K562 (cell line): Measurements from ENCODE around the gene CALHM3.

Experiments
- CTCF ChIP-seq, 3 experiments: IDR thresholded peaks in 2 of 3; conservative IDR thresholded peaks in 1 of 3; 2 replicates each; pipeline ENCODE4 v1.5.1; 2011 to 2012; ENCODE audit warnings: low read length in 3 of 3, mild to moderate bottlenecking in 3 of 3, control low read depth in 2 of 3, improper control_type of control experiment in 1 of 3, inconsistent platforms in 1 of 3, low read depth in 1 of 3, mixed read lengths in 1 of 3, moderate library complexity in 1 of 3; ENCODE audit not compliant: insufficient read depth in 2 of 3
- CUX1 ChIP-seq: fragments of 200-800 bp; sonication (Bioruptor generic); IDR thresholded peaks from 2 replicates; pipeline ENCODE4 v1.6.1; 2016; ENCODE audit warnings: missing genetic modification characterization, missing compliant biosample characterization
- EGR1 ChIP-seq: fragments of 450-650 bp; conservative IDR thresholded peaks from 2 replicates; pipeline ENCODE4 v1.6.1; 2017; ENCODE audit warnings: mild to moderate bottlenecking
- POLR2AphosphoS5 ChIP-seq: IDR thresholded peaks from 2 replicates; pipeline ENCODE4 v1.6.1; 2011; ENCODE audit warnings: mild to moderate bottlenecking, low read depth, low read length, moderate library complexity; ENCODE audit not compliant: control insufficient read depth, insufficient read depth
- RCOR1 ChIP-seq, 2 experiments: IDR thresholded peaks; 2 replicates each; pipeline ENCODE4 v1.6.1; 2012; ENCODE audit warnings: low read depth in 2 of 2, low read length in 2 of 2, borderline replicate concordance in 1 of 2, improper control_type of control experiment in 1 of 2
- SMARCC2 ChIP-seq: fragments of 450-650 bp; IDR thresholded peaks from 2 replicates; pipeline ENCODE4 v1.6.1; 2017; ENCODE audit warnings: antibody characterized with exemption, moderate library complexity, mild to moderate bottlenecking, low read depth
- SREBF2 ChIP-seq: sonication (generic); formaldehyde crosslinking; IDR thresholded peaks from 2 replicates; pipeline ENCODE4 v1.4.0; 2020; ENCODE audit warnings: mild to moderate bottlenecking, missing genetic modification reagents
- TF ChIP-seq, protein P1 (sequence below): sonication (generic); formaldehyde crosslinking; IDR thresholded peaks from 2 replicates; pipeline ENCODE4 v1.8.1; 2022; ENCODE audit warnings: missing genetic modification reagents
- TF ChIP-seq, protein P2 (sequence below): fragments of 450-650 bp; IDR thresholded peaks from 2 replicates; pipeline ENCODE4 v1.6.1; 2016; ENCODE audit warnings: borderline replicate concordance
- TF ChIP-seq, protein P3 (sequence below): sonication (generic); formaldehyde crosslinking; IDR thresholded peaks from 2 replicates; pipeline ENCODE4 v1.8.0; 2022; ENCODE audit warnings: missing genetic modification reagents, mild to moderate bottlenecking, borderline replicate concordance

DNA sequence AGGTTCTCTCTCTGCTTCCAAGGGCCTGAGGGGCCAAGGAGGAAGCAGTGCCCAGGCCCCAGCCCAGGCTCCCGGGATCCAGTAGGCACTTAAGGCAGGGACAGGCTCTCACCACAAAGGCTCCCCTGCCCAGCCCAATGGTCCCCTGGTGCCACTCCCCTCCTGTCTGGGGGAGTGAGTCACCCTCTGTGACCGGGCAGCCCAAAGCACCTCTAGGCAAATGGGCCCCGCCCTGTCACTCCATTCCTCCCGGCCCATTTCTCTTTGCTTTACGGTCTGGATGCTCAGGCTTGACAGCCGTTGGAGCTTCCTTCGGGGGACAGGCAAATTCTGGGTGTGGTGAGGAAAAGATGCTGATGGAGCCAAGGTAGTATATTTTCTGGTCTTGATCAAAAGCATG is at the start of gene CALHM3:
- TF ChIP-seq, protein P1, sequence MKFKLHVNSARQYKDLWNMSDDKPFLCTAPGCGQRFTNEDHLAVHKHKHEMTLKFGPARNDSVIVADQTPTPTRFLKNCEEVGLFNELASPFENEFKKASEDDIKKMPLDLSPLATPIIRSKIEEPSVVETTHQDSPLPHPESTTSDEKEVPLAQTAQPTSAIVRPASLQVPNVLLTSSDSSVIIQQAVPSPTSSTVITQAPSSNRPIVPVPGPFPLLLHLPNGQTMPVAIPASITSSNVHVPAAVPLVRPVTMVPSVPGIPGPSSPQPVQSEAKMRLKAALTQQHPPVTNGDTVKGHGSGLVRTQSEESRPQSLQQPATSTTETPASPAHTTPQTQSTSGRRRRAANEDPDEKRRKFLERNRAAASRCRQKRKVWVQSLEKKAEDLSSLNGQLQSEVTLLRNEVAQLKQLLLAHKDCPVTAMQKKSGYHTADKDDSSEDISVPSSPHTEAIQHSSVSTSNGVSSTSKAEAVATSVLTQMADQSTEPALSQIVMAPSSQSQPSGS (CRISPR knock-in tag): no peak
- TF ChIP-seq, protein P2, sequence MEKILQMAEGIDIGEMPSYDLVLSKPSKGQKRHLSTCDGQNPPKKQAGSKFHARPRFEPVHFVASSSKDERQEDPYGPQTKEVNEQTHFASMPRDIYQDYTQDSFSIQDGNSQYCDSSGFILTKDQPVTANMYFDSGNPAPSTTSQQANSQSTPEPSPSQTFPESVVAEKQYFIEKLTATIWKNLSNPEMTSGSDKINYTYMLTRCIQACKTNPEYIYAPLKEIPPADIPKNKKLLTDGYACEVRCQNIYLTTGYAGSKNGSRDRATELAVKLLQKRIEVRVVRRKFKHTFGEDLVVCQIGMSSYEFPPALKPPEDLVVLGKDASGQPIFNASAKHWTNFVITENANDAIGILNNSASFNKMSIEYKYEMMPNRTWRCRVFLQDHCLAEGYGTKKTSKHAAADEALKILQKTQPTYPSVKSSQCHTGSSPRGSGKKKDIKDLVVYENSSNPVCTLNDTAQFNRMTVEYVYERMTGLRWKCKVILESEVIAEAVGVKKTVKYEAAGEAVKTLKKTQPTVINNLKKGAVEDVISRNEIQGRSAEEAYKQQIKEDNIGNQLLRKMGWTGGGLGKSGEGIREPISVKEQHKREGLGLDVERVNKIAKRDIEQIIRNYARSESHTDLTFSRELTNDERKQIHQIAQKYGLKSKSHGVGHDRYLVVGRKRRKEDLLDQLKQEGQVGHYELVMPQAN: no peak
- no peak for TF ChIP-seq EGR1
- no peak for TF ChIP-seq CTCF (IDR thresholded peaks at IDR 0.05 in 2 of 3, conservative IDR thresholded peaks at IDR 0.05 in 1 of 3; ENCODE audit: insufficient read depth in 2 of 3, low read depth in 1 of 3, low read length in 3 of 3)
- no peak for TF ChIP-seq SMARCC2
- TF ChIP-seq POLR2AphosphoS5: no peak
- TF ChIP-seq SREBF2 (CRISPR knock-in tag): no peak
- TF ChIP-seq CUX1 (CRISPR knock-in tag): no peak
- TF ChIP-seq, protein P3, sequence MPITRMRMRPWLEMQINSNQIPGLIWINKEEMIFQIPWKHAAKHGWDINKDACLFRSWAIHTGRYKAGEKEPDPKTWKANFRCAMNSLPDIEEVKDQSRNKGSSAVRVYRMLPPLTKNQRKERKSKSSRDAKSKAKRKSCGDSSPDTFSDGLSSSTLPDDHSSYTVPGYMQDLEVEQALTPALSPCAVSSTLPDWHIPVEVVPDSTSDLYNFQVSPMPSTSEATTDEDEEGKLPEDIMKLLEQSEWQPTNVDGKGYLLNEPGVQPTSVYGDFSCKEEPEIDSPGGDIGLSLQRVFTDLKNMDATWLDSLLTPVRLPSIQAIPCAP (CRISPR knock-in tag): no peak
- no peak for TF ChIP-seq RCOR1 (IDR thresholded peaks at IDR 0.05; ENCODE audit: borderline replicate concordance in 1 of 2, low read depth in 2 of 2, low read length in 2 of 2)
